ENCODE data around the gene FPR1. TPM values are rescaled to one million over a fixed set of nuclear protein-coding genes. Genes with fewer than 3 reads are reported as not detected.

The FPR1 gene
- total and polyA plus RNA-seq, 2 of the 13 experiments (the other 11 are each of a cell fraction or from before 2014, with no cell fraction given), result not detected

- TF ChIP-seq HMGXB3 (CRISPR knock-in tag; IDR thresholded peaks at IDR 0.05; ENCODE audit: borderline replicate concordance), result no peak
- no peak for TF ChIP-seq IRF1 (CRISPR knock-in tag; IDR thresholded peaks at IDR 0.05; ENCODE audit: low read depth)
- TF ChIP-seq ZNF124 (CRISPR knock-in tag; IDR thresholded peaks at IDR 0.05), result no peak
- TF ChIP-seq NFYC (CRISPR knock-in tag; IDR thresholded peaks at IDR 0.05), result no peak
- no peak for TF ChIP-seq ZNF20 (CRISPR knock-in tag; IDR thresholded peaks at IDR 0.05)
- TF ChIP-seq GPN1 (CRISPR knock-in tag; IDR thresholded peaks at IDR 0.05; ENCODE audit: borderline replicate concordance), result no peak
- no peak for TF ChIP-seq ZNF143 (CRISPR knock-in tag; IDR thresholded peaks at IDR 0.05)
- no peak for TF ChIP-seq ARNT (IDR thresholded peaks at IDR 0.05)
These were observed 8.3 kb downstream of the FPR1 start (continued) for GRCh38 chr19:51743405-51743804.

GRCh38 chr19:51742789-51743188, 8.9 kb downstream of the FPR1 start:
- WGBS (ENCODE audit: low lambda C conversion rate), result 13% methylated on average over 6 of the region's 6 CpGs
- no peak overlapping the region for H2AFZ ChIP-seq (ENCODE audit: low read length)
- no peaks in the 10 kb centered on the region for H3K36me3 ChIP-seq (replicated peaks in 1 of 2; ENCODE audit: control insufficient read depth in 1 of 2, insufficient read depth in 2 of 2, low read length in 2 of 2)
- H3K27ac ChIP-seq (ENCODE audit: extremely low read length, insufficient read depth, low read length), result no peak overlapping the region
- no peaks in the 10 kb centered on the region for H4K20me1 ChIP-seq (ENCODE audit: insufficient read depth, low read length)
- in situ Hi-C loops (cut with HindIII; ENCODE audit: extremely low pct_ligation_motif_present, low pct_unique_long_range_greater_than_20kb), result no loop called here
- no peaks in the 10 kb centered on the region for H3K4me1 ChIP-seq (ENCODE audit: insufficient read depth, low read length)
- H3K79me2 ChIP-seq (ENCODE audit: insufficient read depth, low read length), result no peaks in the 10 kb centered on the region
- FAIRE-seq (no peak), DNase-seq (ENCODE audit: low spot score) (no peak), ATAC-seq (no peak)
- POLR2A ChIA-PET, result no interaction called here
- no peak overlapping the region for H3K4me3 ChIP-seq (replicated peaks in 1 of 3; ENCODE audit: insufficient read depth in 1 of 3, low read depth in 2 of 3, low read length in 3 of 3)
- BruUV-seq (replicated peaks), result no TSS peak
- H3K9me3 ChIP-seq (ENCODE audit: low read length), result no peaks in the 10 kb centered on the region
- no peak overlapping the region for H3K4me2 ChIP-seq (ENCODE audit: low read depth, low read length)
- peaks cover 0 to 4% of the 10 kb centered on the region in 2 experiments; a peak in 2 of 5 replicates for H3K27me3 ChIP-seq (ENCODE audit: control insufficient read depth in 1 of 2, insufficient read depth in 2 of 2, low read length in 2 of 2)
- CTCF ChIA-PET (ENCODE audit: low intra/inter-chr PET ratio, low total read pairs), result no interaction called here
- intact Hi-C loops (cut with micrococcal nuclease; ENCODE audit: unreplicated experiment), result no loop called here
- no peak overlapping the region for H3K9ac ChIP-seq (ENCODE audit: insufficient read depth, low read depth, low read length)
- TF ChIP-seq NCOA2 (CRISPR knock-in tag; IDR thresholded peaks at IDR 0.05) (no peak), MBD4 (IDR thresholded peaks at IDR 0.05; ENCODE audit: borderline replicate concordance, low read length) (no peak), ATF5 (CRISPR knock-in tag; IDR thresholded peaks at IDR 0.05; ENCODE audit: low read depth) (no peak), RXRA (CRISPR knock-in tag; IDR thresholded peaks at IDR 0.05) (no peak), GPN1 (CRISPR knock-in tag; IDR thresholded peaks at IDR 0.05; ENCODE audit: borderline replicate concordance) (no peak), SALL1 (CRISPR knock-in tag; IDR thresholded peaks at IDR 0.05) (no peak), ZFP36L1 (CRISPR knock-in tag; IDR thresholded peaks at IDR 0.05) (no peak), TRAFD1 (CRISPR knock-in tag; IDR thresholded peaks at IDR 0.05; ENCODE audit: borderline replicate concordance) (no peak), KLF15 (CRISPR knock-in tag; IDR thresholded peaks at IDR 0.05; ENCODE audit: borderline replicate concordance) (no peak)
